ENCODE results near the gene BAMBI. TPM values are rescaled to one million over a fixed set of nuclear protein-coding genes. Genes with fewer than 3 reads are reported as not detected.

Gene BAMBI
- total RNA-seq, 2 donors from 2014 or later: 9.1 to 26.0 TPM

DNA sequence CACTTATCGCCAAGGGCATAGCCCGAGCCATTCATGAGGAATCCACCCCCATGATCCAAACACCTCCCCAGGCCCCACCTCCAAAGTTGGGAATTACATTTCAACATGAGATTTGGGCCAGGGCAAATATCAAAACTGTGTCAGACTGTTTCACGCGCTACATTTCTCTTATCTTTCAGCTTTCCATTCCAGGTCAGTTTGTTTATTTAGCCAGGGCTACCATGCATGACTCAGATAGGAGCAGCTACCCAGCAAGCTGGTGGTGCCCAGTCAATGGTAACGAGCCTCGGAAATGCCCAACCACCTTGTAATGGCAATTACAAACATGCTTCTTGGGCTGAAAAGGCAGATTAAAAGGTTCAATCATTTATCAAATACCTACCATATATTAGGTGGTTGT, 43.6 kb upstream of the BAMBI start:
- H3K9me3 ChIP-seq: no peaks in the 10 kb centered on the region
- H3K27me3 ChIP-seq: no peaks in the 10 kb centered on the region
- intact Hi-C loops (cut with DNase I): no loop called here
- no peaks in the 10 kb centered on the region for H3K36me3 ChIP-seq (replicated peaks in 1 of 2; ENCODE audit: insufficient read depth in 1 of 2, low read depth in 2 of 2)
- TF ChIP-seq POLR2A (IDR thresholded peaks at IDR 0.05) (no peak), CTCF (IDR thresholded peaks at IDR 0.05) (no peak)
- H3K27ac ChIP-seq: no peak overlapping the region
- WGBS, 2 donors: 33 to 50% methylated on average over 6 of the region's 6 CpGs
- no peaks in the 10 kb centered on the region for H3K4me1 ChIP-seq
- no peak overlapping the region for H3K4me3 ChIP-seq
- ATAC-seq: no peak
- peak in 2 of 4 donors; percentile 13 to 22 for DNase-seq

- Histone ChIP-seq H3K27me3 (no peaks in the 10 kb centered on the region), H3K4me3 (no peak overlapping the region), H3K36me3 (replicated peaks in 1 of 2; ENCODE audit: insufficient read depth in 1 of 2, low read depth in 2 of 2) (no peaks in the 10 kb centered on the region), H3K27ac (no peak overlapping the region), H3K9me3 (no peaks in the 10 kb centered on the region), H3K4me1 (no peaks in the 10 kb centered on the region)
- DNase-seq: no peak
- intact Hi-C loops (cut with DNase I): no loop called here
- no peak for TF ChIP-seq POLR2A (IDR thresholded peaks at IDR 0.05)
- no peak for TF ChIP-seq CTCF (IDR thresholded peaks at IDR 0.05)
- WGBS, 2 donors: 49 to 51% methylated on average over 5 of the region's 5 CpGs
- ATAC-seq: no peak
Observed at GRCh38 chr10:28637346-28637745, 40.0 kb upstream of the BAMBI start.

- Histone ChIP-seq H3K27ac (no peak overlapping the region), H3K9me3 (no peaks in the 10 kb centered on the region), H3K4me3 (no peak overlapping the region), H3K4me1 (no peaks in the 10 kb centered on the region), H3K27me3 (no peaks in the 10 kb centered on the region), H3K36me3 (replicated peaks in 1 of 2; ENCODE audit: insufficient read depth in 1 of 2, low read depth in 2 of 2) (no peaks in the 10 kb centered on the region)
- ATAC-seq: no peak
- intact Hi-C loops (cut with DNase I): no loop called here
- no peak for DNase-seq
- TF ChIP-seq CTCF (IDR thresholded peaks at IDR 0.05): no peak
- no peak for TF ChIP-seq POLR2A (IDR thresholded peaks at IDR 0.05)
Observed at GRCh38 chr10:28638392-28638791, 38.9 kb upstream of the BAMBI start.

DNA sequence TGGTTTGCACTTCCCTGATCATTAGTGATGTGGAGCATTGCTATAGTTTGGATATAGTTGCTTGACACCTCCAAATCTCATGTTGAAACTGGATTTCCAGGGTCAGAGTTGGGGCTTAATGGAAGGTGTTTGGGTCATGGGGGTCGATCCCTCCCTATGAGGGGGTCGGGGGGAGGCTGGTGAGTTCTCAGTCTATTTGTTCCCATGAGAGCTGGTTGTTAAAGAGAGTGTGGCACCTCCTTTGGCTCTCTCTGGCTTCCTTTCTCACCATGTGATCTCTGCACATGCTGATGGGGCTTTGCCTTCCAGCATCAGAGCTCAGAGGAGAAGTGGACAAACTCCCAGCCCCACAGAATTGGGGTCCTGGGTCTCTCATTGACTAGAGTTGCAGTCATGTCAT, 36.8 kb upstream of the BAMBI start:
- H3K36me3 ChIP-seq (replicated peaks in 1 of 2; ENCODE audit: insufficient read depth in 1 of 2, low read depth in 2 of 2): no peaks in the 10 kb centered on the region
- intact Hi-C loops (cut with DNase I): no loop called here
- DNase-seq: no peak
- no peaks in the 10 kb centered on the region for H3K4me1 ChIP-seq
- H3K9me3 ChIP-seq: no peaks in the 10 kb centered on the region
- TF ChIP-seq CTCF (IDR thresholded peaks at IDR 0.05) (no peak), POLR2A (IDR thresholded peaks at IDR 0.05) (no peak)
- no peak overlapping the region for H3K4me3 ChIP-seq
- no peak overlapping the region for H3K27ac ChIP-seq
- H3K27me3 ChIP-seq: no peaks in the 10 kb centered on the region
- ATAC-seq: no peak
- WGBS, 2 donors: 30 to 72% methylated on average over 2 of the region's 2 CpGs

GRCh38 chr10:28644647-28645046, 32.7 kb upstream of the BAMBI start:
- Histone ChIP-seq H3K4me1 (no peaks in the 10 kb centered on the region), H3K36me3 (replicated peaks in 1 of 2; ENCODE audit: insufficient read depth in 1 of 2, low read depth in 2 of 2) (no peaks in the 10 kb centered on the region), H3K27me3 (no peaks in the 10 kb centered on the region), H3K9me3 (no peaks in the 10 kb centered on the region), H3K4me3 (no peak overlapping the region), H3K27ac (no peak overlapping the region)
- intact Hi-C loops (cut with DNase I): no loop called here
- ATAC-seq (no peak), DNase-seq (no peak)
- 79 to 84% methylated on average over 4 to 5 of the region's 5 CpGs for WGBS, 2 donors
- TF ChIP-seq CTCF (IDR thresholded peaks at IDR 0.05) (no peak), POLR2A (IDR thresholded peaks at IDR 0.05) (no peak)
